IPS-18a (cell line): ENCODE measurements around the gene SULF2.

ENCODE experiments used
- H3K27ac ChIP-seq: one replicate; pipeline ENCODE4 v1.5.1; 2013; ENCODE audit warnings: low read length
- H3K27me3 ChIP-seq: one replicate; pipeline ENCODE4 v1.6.1; 2013; ENCODE audit warnings: mild to moderate bottlenecking, low read length; ENCODE audit not compliant: control insufficient read depth, insufficient read depth
- H3K36me3 ChIP-seq: one replicate; pipeline ENCODE4 v1.6.1; 2013; ENCODE audit warnings: low read depth, low read length; ENCODE audit not compliant: control insufficient read depth
- H3K4me1 ChIP-seq: one replicate; pipeline ENCODE4 v1.6.1; 2013; ENCODE audit warnings: low read depth, low read length; ENCODE audit not compliant: control insufficient read depth
- H3K4me3 ChIP-seq: one replicate; pipeline ENCODE4 v1.5.1; 2013; ENCODE audit warnings: low read length
- H3K9ac ChIP-seq: one replicate; pipeline ENCODE4 v1.6.1; 2013; ENCODE audit warnings: mild to moderate bottlenecking, low read length, moderate library complexity
- H3K9me3 ChIP-seq: one replicate; pipeline ENCODE4 v1.6.1; 2013; ENCODE audit warnings: low read depth, low read length; ENCODE audit not compliant: control insufficient read depth

SULF2 gene

GRCh38 chr20:47740121-47740861, 45.0 kb downstream of the SULF2 start:
- H3K27ac ChIP-seq, result no peak overlapping the region
- H3K36me3 ChIP-seq, result no peaks in the 10 kb centered on the region
- no peaks in the 10 kb centered on the region for H3K27me3 ChIP-seq
- no peaks in the 10 kb centered on the region for H3K9me3 ChIP-seq
- H3K4me1 ChIP-seq, result no peaks in the 10 kb centered on the region
- no peak overlapping the region for H3K9ac ChIP-seq
- H3K4me3 ChIP-seq, result no peak overlapping the region

- Histone ChIP-seq H3K27me3 (no peaks in the 10 kb centered on the region), H3K4me1 (no peaks in the 10 kb centered on the region), H3K9ac (no peak overlapping the region), H3K36me3 (no peaks in the 10 kb centered on the region), H3K27ac (no peak overlapping the region), H3K9me3 (no peaks in the 10 kb centered on the region), H3K4me3 (no peak overlapping the region)
Observed at GRCh38 chr20:47737923-47738322, 47.4 kb downstream of the SULF2 start.

DNA sequence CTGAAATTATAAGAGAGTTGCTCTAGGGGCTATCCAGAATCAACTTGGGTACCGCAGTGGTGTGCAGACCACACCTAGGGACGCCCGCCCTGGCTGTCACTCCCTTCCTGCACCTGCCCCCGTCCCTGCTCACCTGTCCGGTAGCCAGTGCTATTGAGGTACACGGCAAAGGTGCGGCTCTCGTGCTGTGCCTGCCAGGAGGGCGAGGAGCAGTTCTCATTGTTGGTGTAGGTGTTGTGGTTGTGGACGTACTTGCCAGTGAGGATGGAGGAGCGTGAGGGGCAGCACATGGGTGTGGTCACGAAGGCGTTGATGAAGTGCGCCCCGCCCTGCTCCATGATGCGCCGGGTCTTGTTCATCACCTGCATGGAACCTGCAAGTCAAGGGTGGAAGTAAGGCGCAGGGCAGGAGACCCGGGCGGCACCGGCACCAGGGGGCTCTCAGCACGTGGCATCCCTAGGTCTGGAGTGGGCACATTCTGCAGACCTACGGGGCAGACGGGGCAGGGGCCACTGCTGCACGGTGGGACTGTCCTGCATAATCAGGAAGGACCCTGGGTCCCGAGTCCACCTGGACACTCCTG, 48.6 kb downstream of the SULF2 start:
- Histone ChIP-seq H3K36me3 (no peaks in the 10 kb centered on the region), H3K27me3 (no peaks in the 10 kb centered on the region), H3K4me3 (no peak overlapping the region), H3K9ac (no peak overlapping the region), H3K27ac (no peak overlapping the region), H3K4me1 (no peaks in the 10 kb centered on the region), H3K9me3 (no peaks in the 10 kb centered on the region)

- Histone ChIP-seq H3K9ac (no peak overlapping the region), H3K36me3 (no peaks in the 10 kb centered on the region), H3K27ac (no peak overlapping the region), H3K4me3 (no peak overlapping the region), H3K9me3 (no peaks in the 10 kb centered on the region), H3K4me1 (no peaks in the 10 kb centered on the region), H3K27me3 (no peaks in the 10 kb centered on the region)
Observed at GRCh38 chr20:47735412-47736400, 49.6 kb downstream of the SULF2 start.

- H3K4me1 ChIP-seq, result no peaks in the 10 kb centered on the region
- H3K9ac ChIP-seq, result no peak overlapping the region
- H3K4me3 ChIP-seq, result no peak overlapping the region
- H3K9me3 ChIP-seq, result no peaks in the 10 kb centered on the region
- no peaks in the 10 kb centered on the region for H3K36me3 ChIP-seq
- H3K27ac ChIP-seq, result no peak overlapping the region
- no peaks in the 10 kb centered on the region for H3K27me3 ChIP-seq
Observed at GRCh38 chr20:47734870-47735269, 50.4 kb downstream of the SULF2 start.

GRCh38 chr20:47733892-47734291, 51.4 kb downstream of the SULF2 start:
- H3K4me3 ChIP-seq, result no peak overlapping the region
- H3K27me3 ChIP-seq, result no peaks in the 10 kb centered on the region
- H3K36me3 ChIP-seq, result no peaks in the 10 kb centered on the region
- H3K9me3 ChIP-seq, result no peaks in the 10 kb centered on the region
- H3K4me1 ChIP-seq, result no peaks in the 10 kb centered on the region
- H3K9ac ChIP-seq, result no peak overlapping the region
- no peak overlapping the region for H3K27ac ChIP-seq

DNA sequence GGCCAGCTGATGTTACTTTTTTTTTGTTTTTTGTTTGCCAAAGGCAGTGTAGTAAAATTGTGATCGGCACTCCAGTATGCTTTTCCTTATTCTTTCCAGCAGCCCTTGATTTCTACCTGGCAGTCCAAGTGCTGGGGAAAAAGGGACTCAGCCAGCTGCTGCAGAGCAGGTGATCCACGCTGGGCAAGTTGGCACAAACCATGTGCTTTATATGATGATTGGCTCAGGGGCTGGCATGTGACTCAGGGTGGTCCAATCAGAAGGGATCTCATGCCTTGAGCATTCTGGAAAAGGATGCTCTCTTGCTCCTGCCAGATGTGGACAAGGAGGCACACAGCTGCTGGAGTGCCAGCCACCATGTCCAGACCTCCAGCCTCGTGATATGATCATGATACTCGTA, 54.5 kb downstream of the SULF2 start:
- Histone ChIP-seq H3K9me3 (no peaks in the 10 kb centered on the region), H3K36me3 (no peaks in the 10 kb centered on the region), H3K4me3 (no peak overlapping the region), H3K27ac (no peak overlapping the region), H3K9ac (no peak overlapping the region), H3K4me1 (peaks cover 3% of the 10 kb centered on the region), H3K27me3 (no peaks in the 10 kb centered on the region)

DNA sequence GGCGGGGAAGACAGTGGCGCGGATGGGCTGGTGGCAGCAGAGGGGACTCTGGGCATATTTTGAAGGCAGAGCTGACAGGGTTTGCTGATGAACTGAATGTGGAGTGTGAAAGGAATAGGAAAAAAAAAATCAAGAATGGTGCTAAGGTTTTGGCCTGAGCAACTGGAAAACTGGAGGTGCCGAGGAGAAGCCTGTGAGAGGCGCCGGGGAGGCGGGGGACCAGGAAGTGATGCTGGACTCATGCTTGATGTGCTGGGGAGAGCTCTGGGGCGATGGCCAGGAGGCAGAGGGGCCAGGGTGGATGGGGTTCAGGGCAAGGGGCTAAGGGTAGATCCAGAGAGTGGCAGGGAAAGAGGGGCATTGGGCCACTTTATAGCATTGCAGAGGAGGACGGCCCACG, 55.8 kb downstream of the SULF2 start:
- Histone ChIP-seq H3K4me3 (no peak overlapping the region), H3K9me3 (no peaks in the 10 kb centered on the region), H3K4me1 (peaks cover 6% of the 10 kb centered on the region), H3K9ac (no peak overlapping the region), H3K27ac (no peak overlapping the region), H3K27me3 (no peaks in the 10 kb centered on the region), H3K36me3 (no peaks in the 10 kb centered on the region)

- Histone ChIP-seq H3K4me3 (no peak overlapping the region), H3K9ac (no peak overlapping the region), H3K36me3 (no peaks in the 10 kb centered on the region), H3K4me1 (peaks cover 6% of the 10 kb centered on the region), H3K27ac (no peak overlapping the region), H3K27me3 (no peaks in the 10 kb centered on the region), H3K9me3 (no peaks in the 10 kb centered on the region)
Observed at GRCh38 chr20:47727909-47728361, 57.3 kb downstream of the SULF2 start.

DNA sequence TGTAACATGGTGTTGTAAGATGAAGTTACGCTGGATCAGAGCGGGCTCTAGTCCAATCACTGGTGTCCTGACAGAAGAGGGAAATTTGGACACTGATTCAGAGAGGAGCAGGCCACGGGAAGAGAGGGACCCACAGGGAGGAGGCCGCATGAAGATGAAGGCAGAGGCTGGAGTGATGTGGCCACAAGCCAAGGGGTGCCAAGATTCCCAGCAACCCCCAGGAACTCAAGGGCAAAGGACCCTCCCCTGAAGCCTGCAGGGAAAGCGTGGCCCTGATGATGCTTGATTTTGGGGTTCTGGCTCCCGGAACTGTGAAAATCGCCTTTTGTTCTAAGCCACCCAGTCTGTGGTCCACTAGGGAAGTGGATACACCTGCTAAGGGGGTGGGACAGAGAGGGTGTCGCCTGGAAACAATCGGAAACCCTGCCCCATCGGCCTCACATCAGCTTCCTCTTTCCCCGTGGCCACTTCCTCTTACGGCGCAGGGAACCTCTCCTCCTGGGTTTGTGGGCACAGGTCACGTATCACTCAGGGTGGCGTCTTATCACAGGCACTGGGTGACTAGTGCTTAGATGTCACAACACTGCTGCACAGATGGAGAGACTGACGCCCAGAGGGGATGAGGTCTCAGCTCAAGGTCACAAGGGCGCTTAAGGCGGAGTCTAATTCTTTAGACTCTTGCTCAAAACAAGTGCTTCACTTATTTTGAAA, 58.0 kb downstream of the SULF2 start:
- Histone ChIP-seq H3K9me3 (no peaks in the 10 kb centered on the region), H3K27ac (no peak overlapping the region), H3K9ac (no peak overlapping the region), H3K4me3 (no peak overlapping the region), H3K27me3 (no peaks in the 10 kb centered on the region), H3K4me1 (peaks cover 6% of the 10 kb centered on the region), H3K36me3 (no peaks in the 10 kb centered on the region)

DNA sequence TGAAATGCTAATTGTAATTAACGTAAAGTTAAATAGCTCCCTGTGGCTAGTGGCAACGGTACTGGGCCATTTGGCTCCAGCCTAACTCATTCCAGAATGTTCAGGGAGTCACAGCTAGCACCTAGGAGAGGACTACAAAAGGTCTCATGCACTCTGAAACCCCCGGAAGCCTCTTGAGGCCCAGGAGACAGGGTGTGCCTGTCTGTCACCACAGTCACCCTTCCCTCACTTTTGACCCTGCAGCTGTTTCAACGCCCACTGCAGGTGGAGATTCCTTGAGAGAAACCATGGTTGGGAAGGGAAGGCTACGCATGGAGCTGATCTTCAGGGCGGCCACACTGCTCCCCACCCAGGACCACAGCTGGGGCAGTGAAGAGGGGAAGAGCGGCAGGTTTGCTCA, 58.6 kb downstream of the SULF2 start:
- Histone ChIP-seq H3K9me3 (no peaks in the 10 kb centered on the region), H3K4me3 (no peak overlapping the region), H3K36me3 (no peaks in the 10 kb centered on the region), H3K4me1 (peaks cover 6% of the 10 kb centered on the region), H3K27me3 (no peaks in the 10 kb centered on the region), H3K27ac (no peak overlapping the region), H3K9ac (no peak overlapping the region)
